ENCODE results near the gene SRP72. TPM values are rescaled to one million over a fixed set of nuclear protein-coding genes. Genes with fewer than 3 reads are reported as not detected.
"Not testable (repeated sequence)": the region's sequence is repeated elsewhere in the genome, so short reads cannot be mapped to it uniquely, and the experiment has no call there.

SRP72 gene
- total RNA-seq, 1 experiment from 2014 or later, result 138 TPM

DNA sequence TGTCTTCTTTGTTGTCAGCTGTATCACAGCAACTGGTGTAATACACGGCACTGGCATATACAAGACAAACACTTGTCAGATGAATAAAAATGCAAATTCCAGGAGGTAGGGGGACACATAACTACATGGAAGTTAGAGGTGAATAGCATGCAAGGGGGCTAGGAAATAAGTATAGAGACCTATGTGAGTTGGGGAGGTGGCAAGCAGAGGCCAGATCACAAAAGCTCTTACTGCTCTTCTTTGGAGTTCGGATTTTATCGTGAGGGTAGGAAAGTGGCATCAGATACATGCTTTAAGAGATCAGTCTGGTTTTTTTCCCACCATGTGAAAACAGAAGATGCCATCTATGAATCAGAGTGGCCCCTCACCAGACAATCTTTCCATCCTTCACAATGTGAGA is 2.8 kb upstream of the SRP72 start (continued):
- no peak for TF ChIP-seq RORB (CRISPR knock-in tag; IDR thresholded peaks at IDR 0.05)
- TF ChIP-seq TCF7 (CRISPR knock-in tag; IDR thresholded peaks at IDR 0.05; ENCODE audit: low read depth), result no peak

DNA sequence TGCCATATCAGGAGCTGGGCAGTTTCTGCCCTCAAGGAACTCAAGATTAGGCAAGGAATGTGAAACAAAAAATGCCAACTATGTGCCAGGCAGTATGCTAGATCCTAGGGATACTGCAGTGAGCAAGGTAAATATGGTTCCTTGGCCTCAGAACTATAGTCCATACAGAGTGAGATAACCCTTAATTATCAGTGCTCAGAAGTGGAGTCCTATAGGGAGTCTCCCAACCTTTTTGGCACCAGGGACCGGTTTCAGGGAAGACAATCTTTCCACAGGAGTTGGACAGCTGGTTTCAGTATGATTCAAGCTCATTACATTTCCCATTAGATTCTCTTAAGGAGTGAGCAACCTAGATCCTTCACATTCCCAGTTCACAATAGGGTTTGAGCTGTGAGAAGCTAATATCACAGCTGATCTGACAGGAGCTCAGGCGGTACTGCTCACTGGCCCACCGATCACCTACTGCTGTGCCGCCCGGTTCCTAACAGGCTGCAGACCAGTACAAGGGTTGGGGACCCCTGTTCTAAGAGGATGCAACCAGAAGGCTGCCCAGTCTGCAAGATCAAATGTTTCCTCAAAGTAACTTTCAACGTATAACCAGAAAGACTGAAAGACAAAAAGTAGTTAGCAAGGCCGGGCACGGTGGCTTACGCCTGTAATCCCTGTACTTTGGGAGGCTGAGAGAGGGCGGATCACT is 1.7 kb upstream of the SRP72 start:
- ChIA-PET POLR2A (interaction anchor here (0.7 to 2.1 kb wide), 2 partner anchors 30 to 56 kb away, joined by 3 to 10 read pairs; partner anchors contain the start of genes PAICS and PPAT), CTCF (interaction anchor here (0.6 kb wide), 1 partner anchor 39 kb away, joined by 3 read pairs; the partner anchor contains the start of gene ARL9)
- Mint-ChIP-seq H3K4me1 (peaks cover 34% of the 10 kb centered on the region), H3K36me3 (peaks cover 30% of the 10 kb centered on the region), H3K4me3 (peak overlapping the region; percentile 93), H3K27me3 (ENCODE audit: low read depth) (no peaks in the 10 kb centered on the region), H3K9me3 (no peaks in the 10 kb centered on the region), H3K27ac (peak overlapping the region; percentile 90)
- ATAC-seq, result peak; percentile 5
- no peak for DNase-seq (ENCODE audit: low spot score)
- TF ChIP-seq, protein P1, sequence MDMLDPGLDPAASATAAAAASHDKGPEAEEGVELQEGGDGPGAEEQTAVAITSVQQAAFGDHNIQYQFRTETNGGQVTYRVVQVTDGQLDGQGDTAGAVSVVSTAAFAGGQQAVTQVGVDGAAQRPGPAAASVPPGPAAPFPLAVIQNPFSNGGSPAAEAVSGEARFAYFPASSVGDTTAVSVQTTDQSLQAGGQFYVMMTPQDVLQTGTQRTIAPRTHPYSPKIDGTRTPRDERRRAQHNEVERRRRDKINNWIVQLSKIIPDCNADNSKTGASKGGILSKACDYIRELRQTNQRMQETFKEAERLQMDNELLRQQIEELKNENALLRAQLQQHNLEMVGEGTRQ (CRISPR knock-in tag; IDR thresholded peaks at IDR 0.05), result no peak
- TF ChIP-seq SP1 (CRISPR knock-in tag; conservative IDR thresholded peaks at IDR 0.05), result no peak
- no peak for TF ChIP-seq TCF7 (CRISPR knock-in tag; IDR thresholded peaks at IDR 0.05; ENCODE audit: low read depth)
- TF ChIP-seq ESRRA (CRISPR knock-in tag; IDR thresholded peaks at IDR 0.05; ENCODE audit: borderline replicate concordance), result no peak
- TF ChIP-seq TEAD4 (CRISPR knock-in tag; IDR thresholded peaks at IDR 0.05), result no peak
- TF ChIP-seq ZBTB21 (CRISPR knock-in tag; IDR thresholded peaks at IDR 0.05; ENCODE audit: borderline replicate concordance), result no peak
- TF ChIP-seq, protein P2, sequence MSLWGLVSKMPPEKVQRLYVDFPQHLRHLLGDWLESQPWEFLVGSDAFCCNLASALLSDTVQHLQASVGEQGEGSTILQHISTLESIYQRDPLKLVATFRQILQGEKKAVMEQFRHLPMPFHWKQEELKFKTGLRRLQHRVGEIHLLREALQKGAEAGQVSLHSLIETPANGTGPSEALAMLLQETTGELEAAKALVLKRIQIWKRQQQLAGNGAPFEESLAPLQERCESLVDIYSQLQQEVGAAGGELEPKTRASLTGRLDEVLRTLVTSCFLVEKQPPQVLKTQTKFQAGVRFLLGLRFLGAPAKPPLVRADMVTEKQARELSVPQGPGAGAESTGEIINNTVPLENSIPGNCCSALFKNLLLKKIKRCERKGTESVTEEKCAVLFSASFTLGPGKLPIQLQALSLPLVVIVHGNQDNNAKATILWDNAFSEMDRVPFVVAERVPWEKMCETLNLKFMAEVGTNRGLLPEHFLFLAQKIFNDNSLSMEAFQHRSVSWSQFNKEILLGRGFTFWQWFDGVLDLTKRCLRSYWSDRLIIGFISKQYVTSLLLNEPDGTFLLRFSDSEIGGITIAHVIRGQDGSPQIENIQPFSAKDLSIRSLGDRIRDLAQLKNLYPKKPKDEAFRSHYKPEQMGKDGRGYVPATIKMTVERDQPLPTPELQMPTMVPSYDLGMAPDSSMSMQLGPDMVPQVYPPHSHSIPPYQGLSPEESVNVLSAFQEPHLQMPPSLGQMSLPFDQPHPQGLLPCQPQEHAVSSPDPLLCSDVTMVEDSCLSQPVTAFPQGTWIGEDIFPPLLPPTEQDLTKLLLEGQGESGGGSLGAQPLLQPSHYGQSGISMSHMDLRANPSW (CRISPR knock-in tag; conservative IDR thresholded peaks at IDR 0.05; ENCODE audit: low read depth), result no peak
- TF ChIP-seq, protein P3, sequence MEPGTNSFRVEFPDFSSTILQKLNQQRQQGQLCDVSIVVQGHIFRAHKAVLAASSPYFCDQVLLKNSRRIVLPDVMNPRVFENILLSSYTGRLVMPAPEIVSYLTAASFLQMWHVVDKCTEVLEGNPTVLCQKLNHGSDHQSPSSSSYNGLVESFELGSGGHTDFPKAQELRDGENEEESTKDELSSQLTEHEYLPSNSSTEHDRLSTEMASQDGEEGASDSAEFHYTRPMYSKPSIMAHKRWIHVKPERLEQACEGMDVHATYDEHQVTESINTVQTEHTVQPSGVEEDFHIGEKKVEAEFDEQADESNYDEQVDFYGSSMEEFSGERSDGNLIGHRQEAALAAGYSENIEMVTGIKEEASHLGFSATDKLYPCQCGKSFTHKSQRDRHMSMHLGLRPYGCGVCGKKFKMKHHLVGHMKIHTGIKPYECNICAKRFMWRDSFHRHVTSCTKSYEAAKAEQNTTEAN (CRISPR knock-in tag; IDR thresholded peaks at IDR 0.05), result no peak
- TF ChIP-seq, protein P4, sequence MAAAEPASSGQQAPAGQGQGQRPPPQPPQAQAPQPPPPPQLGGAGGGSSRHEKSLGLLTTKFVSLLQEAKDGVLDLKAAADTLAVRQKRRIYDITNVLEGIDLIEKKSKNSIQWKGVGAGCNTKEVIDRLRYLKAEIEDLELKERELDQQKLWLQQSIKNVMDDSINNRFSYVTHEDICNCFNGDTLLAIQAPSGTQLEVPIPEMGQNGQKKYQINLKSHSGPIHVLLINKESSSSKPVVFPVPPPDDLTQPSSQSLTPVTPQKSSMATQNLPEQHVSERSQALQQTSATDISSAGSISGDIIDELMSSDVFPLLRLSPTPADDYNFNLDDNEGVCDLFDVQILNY (CRISPR knock-in tag; IDR thresholded peaks at IDR 0.05), result no peak
- no peak for TF ChIP-seq FOXP1 (CRISPR knock-in tag; IDR thresholded peaks at IDR 0.05; ENCODE audit: borderline replicate concordance)
- TF ChIP-seq, protein P5, sequence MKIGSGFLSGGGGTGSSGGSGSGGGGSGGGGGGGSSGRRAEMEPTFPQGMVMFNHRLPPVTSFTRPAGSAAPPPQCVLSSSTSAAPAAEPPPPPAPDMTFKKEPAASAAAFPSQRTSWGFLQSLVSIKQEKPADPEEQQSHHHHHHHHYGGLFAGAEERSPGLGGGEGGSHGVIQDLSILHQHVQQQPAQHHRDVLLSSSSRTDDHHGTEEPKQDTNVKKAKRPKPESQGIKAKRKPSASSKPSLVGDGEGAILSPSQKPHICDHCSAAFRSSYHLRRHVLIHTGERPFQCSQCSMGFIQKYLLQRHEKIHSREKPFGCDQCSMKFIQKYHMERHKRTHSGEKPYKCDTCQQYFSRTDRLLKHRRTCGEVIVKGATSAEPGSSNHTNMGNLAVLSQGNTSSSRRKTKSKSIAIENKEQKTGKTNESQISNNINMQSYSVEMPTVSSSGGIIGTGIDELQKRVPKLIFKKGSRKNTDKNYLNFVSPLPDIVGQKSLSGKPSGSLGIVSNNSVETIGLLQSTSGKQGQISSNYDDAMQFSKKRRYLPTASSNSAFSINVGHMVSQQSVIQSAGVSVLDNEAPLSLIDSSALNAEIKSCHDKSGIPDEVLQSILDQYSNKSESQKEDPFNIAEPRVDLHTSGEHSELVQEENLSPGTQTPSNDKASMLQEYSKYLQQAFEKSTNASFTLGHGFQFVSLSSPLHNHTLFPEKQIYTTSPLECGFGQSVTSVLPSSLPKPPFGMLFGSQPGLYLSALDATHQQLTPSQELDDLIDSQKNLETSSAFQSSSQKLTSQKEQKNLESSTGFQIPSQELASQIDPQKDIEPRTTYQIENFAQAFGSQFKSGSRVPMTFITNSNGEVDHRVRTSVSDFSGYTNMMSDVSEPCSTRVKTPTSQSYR (CRISPR knock-in tag; IDR thresholded peaks at IDR 0.05), result no peak

DNA sequence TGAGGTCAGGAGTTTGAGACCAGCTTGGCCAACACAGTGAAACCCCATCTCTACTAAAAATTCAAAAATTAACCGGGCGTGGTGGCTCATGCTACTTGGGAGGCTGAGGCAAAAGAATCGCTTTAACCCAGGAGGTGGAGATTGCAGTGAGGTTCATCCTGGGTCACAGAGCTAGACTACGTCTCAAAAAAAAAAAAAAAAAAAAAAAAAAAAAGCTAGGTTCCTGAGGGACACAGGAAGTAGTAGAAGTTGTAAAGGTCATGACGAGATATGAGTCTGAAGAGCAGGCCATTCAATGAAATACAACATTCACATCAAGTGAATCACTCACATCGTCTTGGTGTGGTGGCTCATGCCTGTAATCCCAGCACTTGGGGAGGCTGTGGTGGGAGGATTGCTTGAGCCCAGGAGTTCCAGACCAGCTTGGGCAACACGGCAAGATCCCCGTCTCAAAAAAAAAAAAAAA is 1.1 kb upstream of the SRP72 start:
- peaks cover 29% of the 10 kb centered on the region for H3K36me3 Mint-ChIP-seq
- peak overlapping the region; percentile 93 for H3K4me3 Mint-ChIP-seq
- not testable (repeated sequence) for DNase-seq (ENCODE audit: low spot score); H3K27me3 Mint-ChIP-seq (ENCODE audit: low read depth); H3K9me3 Mint-ChIP-seq; ATAC-seq
- peak overlapping the region; percentile 94 for H3K27ac Mint-ChIP-seq
- ChIA-PET POLR2A (interaction anchor here (0.7 to 2.1 kb wide), 3 partner anchors 31 to 56 kb away, joined by 3 to 10 read pairs (median 8); partner anchors contain the start of genes PAICS and PPAT), CTCF (interaction anchor here (0.6 kb wide), 2 partner anchors 39 to 517 kb away, joined by 3 read pairs; partner anchors contain the start of genes ARL9 and CEP135)
- H3K4me1 Mint-ChIP-seq, result peaks cover 34% of the 10 kb centered on the region

Measured in WTC11 (cell line).